Mesodermal cell (in vitro differentiated cells): Measurements from ENCODE around the gene TRIM45.

Experiments used
- H3K27ac ChIP-seq: 2 replicates; pipeline ENCODE4 v1.7.0; 2013; ENCODE audit warnings: mild to moderate bottlenecking, low read depth, low read length, moderate library complexity; ENCODE audit not compliant: severe bottlenecking
- H3K36me3 ChIP-seq: 2 replicates; pipeline ENCODE4 v1.7.1; 2013; ENCODE audit warnings: mild to moderate bottlenecking, low read length, moderate library complexity; ENCODE audit not compliant: control insufficient read depth, insufficient read depth
- H3K4me1 ChIP-seq: one replicate; pipeline ENCODE4 v1.7.1; 2013; ENCODE audit warnings: mild to moderate bottlenecking, low read length; ENCODE audit not compliant: insufficient read depth, control insufficient read depth, poor library complexity, severe bottlenecking
- H3K4me3 ChIP-seq: 2 replicates; pipeline ENCODE4 v1.7.0; 2013; ENCODE audit warnings: low read length, control low read depth, mild to moderate bottlenecking; ENCODE audit not compliant: insufficient read depth, poor library complexity, severe bottlenecking; ENCODE audit errors: extremely low read depth
- H3K9me3 ChIP-seq: 2 replicates; pipeline ENCODE4 v1.7.1; 2013; ENCODE audit warnings: mild to moderate bottlenecking, low read length, moderate library complexity; ENCODE audit not compliant: control insufficient read depth
- WGBS, 2 experiments: methylation state at CpG; one replicate each; pipeline ENCODE4 v1.1.5; 2013; ENCODE audit warnings: missing lambda C conversion rate in 2 of 2; ENCODE audit not compliant: insufficient coverage in 2 of 2; 5-methylcytosine and 5-hydroxymethylcytosine counted together

TRIM45 gene

GRCh38 chr1:117147341-117147831 is 25.8 kb upstream of the TRIM45 start:
- peaks cover 11% of the 10 kb centered on the region for H3K4me1 ChIP-seq
- no peaks in the 10 kb centered on the region for H3K36me3 ChIP-seq
- H3K9me3 ChIP-seq: no peaks in the 10 kb centered on the region
- no peak overlapping the region for H3K27ac ChIP-seq
- H3K4me3 ChIP-seq: no peak overlapping the region
- WGBS, 2 experiments: 58 to 63% methylated on average over 3 of the region's 4 CpGs

GRCh38 chr1:117146575-117147340 is 25.2 kb upstream of the TRIM45 start:
- Histone ChIP-seq H3K36me3 (no peaks in the 10 kb centered on the region), H3K9me3 (no peaks in the 10 kb centered on the region), H3K4me3 (no peak overlapping the region), H3K4me1 (peaks cover 14% of the 10 kb centered on the region), H3K27ac (no peak overlapping the region)
- 86 to 90% methylated on average over 6 to 7 of the region's 8 CpGs for WGBS, 2 experiments

- Histone ChIP-seq H3K4me1 (peaks cover 14% of the 10 kb centered on the region), H3K36me3 (no peaks in the 10 kb centered on the region), H3K27ac (no peak overlapping the region), H3K9me3 (no peaks in the 10 kb centered on the region), H3K4me3 (no peak overlapping the region)
- WGBS, 2 experiments: 88% methylated on average over 1 of the region's 2 CpGs; no CpG with 5 or more reads in 1 of the 2 experiments
These were observed 24.5 kb upstream of the TRIM45 start for GRCh38 chr1:117146072-117146471.

- H3K4me1 ChIP-seq: peaks cover 14% of the 10 kb centered on the region
- no peaks in the 10 kb centered on the region for H3K36me3 ChIP-seq
- H3K4me3 ChIP-seq: no peak overlapping the region
- no peak overlapping the region for H3K27ac ChIP-seq
- 86% methylated on average over 2 of the region's 3 CpGs; no CpG with 5 or more reads in 1 of the 2 experiments for WGBS, 2 experiments
- H3K9me3 ChIP-seq: no peaks in the 10 kb centered on the region
These were observed 22.3 kb upstream of the TRIM45 start for GRCh38 chr1:117143871-117144270.

- H3K36me3 ChIP-seq: no peaks in the 10 kb centered on the region
- no peak overlapping the region for H3K27ac ChIP-seq
- no peak overlapping the region for H3K4me3 ChIP-seq
- peaks cover 14% of the 10 kb centered on the region for H3K4me1 ChIP-seq
- H3K9me3 ChIP-seq: no peaks in the 10 kb centered on the region
These were observed 21.6 kb upstream of the TRIM45 start for GRCh38 chr1:117143172-117143571.

GRCh38 chr1:117142200-117142599 is 20.7 kb upstream of the TRIM45 start:
- Histone ChIP-seq H3K4me3 (no peak overlapping the region), H3K4me1 (peaks cover 14% of the 10 kb centered on the region), H3K27ac (peak overlapping the region; percentile 36), H3K9me3 (no peaks in the 10 kb centered on the region), H3K36me3 (no peaks in the 10 kb centered on the region)
- whole genome bisulfite sequencing, 2 experiments: no CpG with 5 or more reads among the region's 2 CpGs

- Histone ChIP-seq H3K36me3 (no peaks in the 10 kb centered on the region), H3K4me1 (peaks cover 9% of the 10 kb centered on the region), H3K4me3 (no peak overlapping the region), H3K9me3 (no peaks in the 10 kb centered on the region), H3K27ac (no peak overlapping the region)
- 100% methylated on average over 1 of the region's 1 CpG; no CpG with 5 or more reads in 1 of the 2 experiments for WGBS, 2 experiments
These were observed 17.0 kb upstream of the TRIM45 start for GRCh38 chr1:117138561-117138960.

- Histone ChIP-seq H3K36me3 (no peaks in the 10 kb centered on the region), H3K4me3 (no peak overlapping the region), H3K27ac (no peak overlapping the region), H3K9me3 (no peaks in the 10 kb centered on the region), H3K4me1 (peaks cover 5% of the 10 kb centered on the region)
- 88 to 100% methylated on average over 2 of the region's 3 CpGs for WGBS, 2 experiments
These were observed 16.6 kb upstream of the TRIM45 start for GRCh38 chr1:117138106-117138505.

- H3K4me3 ChIP-seq: no peak overlapping the region
- H3K27ac ChIP-seq: no peak overlapping the region
- WGBS, 2 experiments: 71 to 83% methylated on average over 1 of the region's 3 CpGs
- H3K4me1 ChIP-seq: peaks cover 3% of the 10 kb centered on the region
- no peaks in the 10 kb centered on the region for H3K36me3 ChIP-seq
- H3K9me3 ChIP-seq: no peaks in the 10 kb centered on the region
These were observed 15.8 kb upstream of the TRIM45 start for GRCh38 chr1:117137281-117137855.

- H3K36me3 ChIP-seq: no peaks in the 10 kb centered on the region
- 0 to 57% methylated on average over 1 of the region's 2 CpGs for WGBS, 2 experiments
- H3K27ac ChIP-seq: no peak overlapping the region
- H3K9me3 ChIP-seq: no peaks in the 10 kb centered on the region
- H3K4me1 ChIP-seq: no peaks in the 10 kb centered on the region
- H3K4me3 ChIP-seq: no peak overlapping the region
These were observed 15.2 kb upstream of the TRIM45 start for GRCh38 chr1:117136749-117137148.

- no peak overlapping the region for H3K27ac ChIP-seq
- H3K9me3 ChIP-seq: no peaks in the 10 kb centered on the region
- 11% methylated on average over 1 of the region's 2 CpGs; no CpG with 5 or more reads in 1 of the 2 experiments for WGBS, 2 experiments
- no peak overlapping the region for H3K4me3 ChIP-seq
- H3K4me1 ChIP-seq: no peaks in the 10 kb centered on the region
- no peaks in the 10 kb centered on the region for H3K36me3 ChIP-seq
These were observed 13.8 kb upstream of the TRIM45 start for GRCh38 chr1:117135329-117135728.
